Prostate gland (tissue), 2 donors: ENCODE data around the gene MUSK.

Source experiments
- CTCF ChIP-seq, 4 experiments: fragments of 200-600 bp in 2 of 4; fragments of 450-650 bp in 2 of 4; sonication (generic) in 2 of 4; IDR thresholded peaks; 1 replicate in 3 of 4; 2 replicates in 1 of 4; pipeline ENCODE4 v1.5.1; 2016 to 2019; ENCODE audit warnings: antibody characterized with exemption in 4 of 4, mild to moderate bottlenecking in 2 of 4, moderate library complexity in 2 of 4
- POLR2AphosphoS5 ChIP-seq: sonication (generic); formaldehyde crosslinking; IDR thresholded peaks from one replicate; pipeline ENCODE4 v1.6.1; 2017; ENCODE audit warnings: antibody characterized with exemption

- TF ChIP-seq CTCF (IDR thresholded peaks at IDR 0.05) (no peak), POLR2AphosphoS5 (no peak)
Measured at GRCh38 chr9:110659891-110660541, 8.6 kb upstream of the MUSK start.
